Measurements from ENCODE around the gene DENND2A.

DENND2A gene

DNA sequence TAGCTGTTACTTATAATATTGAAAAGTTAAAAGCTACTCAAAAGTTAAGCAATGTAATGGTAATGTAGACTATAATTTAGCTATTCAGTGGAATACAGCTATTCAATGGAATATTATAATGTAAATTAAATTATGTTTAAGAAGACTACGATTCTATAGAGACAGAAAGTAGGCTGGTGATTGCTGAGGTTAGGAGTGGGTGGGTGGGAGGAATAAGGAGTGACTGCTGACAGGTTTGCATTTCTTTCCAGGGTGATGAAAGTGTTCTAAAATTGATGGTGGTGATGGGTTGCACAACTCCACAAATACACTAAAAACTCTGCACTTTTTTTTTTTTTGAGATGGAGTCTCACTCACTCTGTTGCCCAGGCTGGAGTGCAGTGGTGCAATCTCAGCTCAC, 21.4 kb downstream of the DENND2A start:
- no peak for DNase-seq (ENCODE audit: low read depth in 2 of 2)

GRCh38 chr7:140618306-140618705, 22.3 kb downstream of the DENND2A start:
- DNase-seq (ENCODE audit: low read depth in 2 of 2) = no peak

GRCh38 chr7:140617081-140617480, 23.5 kb downstream of the DENND2A start:
- no peak for DNase-seq (ENCODE audit: low read depth in 2 of 2)

- DNase-seq (ENCODE audit: low read depth in 2 of 2) = no peak
Measured at GRCh38 chr7:140616328-140616727, 24.3 kb downstream of the DENND2A start.

- DNase-seq (ENCODE audit: low read depth in 2 of 2) = no peak
Measured at GRCh38 chr7:140611641-140612040, 29.0 kb downstream of the DENND2A start.

DNA sequence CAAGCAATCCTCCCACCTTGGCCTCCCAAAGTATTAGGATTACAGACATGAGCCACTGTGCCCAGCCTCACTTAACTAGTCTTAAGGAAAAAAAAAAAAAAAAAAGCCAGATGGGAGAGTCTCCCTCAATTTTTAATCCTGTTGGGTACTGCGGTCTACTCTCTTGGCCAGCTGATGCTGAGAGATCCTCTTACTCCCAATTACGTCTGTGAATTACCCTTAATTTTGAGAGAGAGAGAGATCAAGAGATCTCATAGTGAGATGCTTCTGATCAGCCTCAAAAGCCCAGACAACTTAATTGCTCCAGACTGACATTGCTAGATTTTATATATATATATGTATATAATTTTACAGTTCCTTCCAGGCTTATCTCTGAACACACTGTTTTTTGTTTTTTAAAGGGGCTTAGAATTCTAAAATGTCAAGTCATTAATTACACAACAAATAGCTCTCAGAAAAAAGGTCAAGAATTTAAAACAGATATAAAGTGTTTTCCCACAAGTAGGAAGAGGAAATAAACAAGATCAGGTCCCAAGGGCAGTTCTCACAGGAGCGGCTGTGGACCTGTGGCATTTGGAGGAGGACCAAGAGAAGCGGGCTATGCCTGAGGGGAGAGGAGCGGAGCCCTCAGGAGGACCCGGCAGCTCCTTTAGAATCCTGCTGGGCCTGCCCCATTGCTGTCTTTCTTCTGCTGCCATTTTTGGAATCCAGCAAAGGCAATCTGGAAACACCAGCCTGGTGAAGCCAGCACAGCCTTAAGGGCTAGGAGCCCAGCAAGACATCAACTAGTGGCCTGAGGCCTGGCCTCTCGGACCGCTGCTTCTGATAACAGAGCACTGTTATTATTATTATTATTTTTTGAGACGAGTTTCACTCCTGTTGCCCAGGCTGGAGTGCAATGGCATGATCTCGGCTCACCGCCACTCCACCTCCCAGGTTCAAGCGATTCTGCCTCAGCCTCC, 30.1 kb downstream of the DENND2A start:
- no peak for DNase-seq (ENCODE audit: low read depth in 2 of 2)

GRCh38 chr7:140609646-140610045, 31.0 kb downstream of the DENND2A start:
- DNase-seq (ENCODE audit: low read depth in 2 of 2) = no peak

DNA sequence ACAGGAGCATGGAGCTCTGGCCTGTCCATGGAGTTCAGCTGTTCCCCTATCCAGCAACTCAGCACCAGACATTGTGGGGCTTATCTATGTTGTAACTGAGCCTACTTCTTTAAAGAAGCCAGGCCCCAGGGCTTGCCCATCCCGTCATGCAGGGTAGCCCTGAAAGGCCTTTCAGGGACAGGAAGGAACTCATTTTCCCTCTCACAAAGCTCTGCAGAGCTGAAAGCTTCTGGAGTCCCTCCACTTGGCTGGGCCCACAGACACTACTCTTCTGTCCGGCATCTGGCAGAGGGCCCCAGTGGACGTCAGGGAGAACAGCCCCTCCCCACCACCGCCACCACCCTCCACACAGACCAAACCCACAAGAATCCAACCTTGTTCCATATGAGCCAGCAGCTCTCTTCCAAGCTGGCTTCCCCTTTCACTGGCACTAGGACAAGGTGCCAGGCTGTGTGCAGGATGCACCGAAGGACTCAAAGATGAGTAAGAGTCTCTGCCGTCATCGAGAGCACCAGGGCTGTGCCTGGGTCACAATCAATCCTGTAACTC, 33.1 kb downstream of the DENND2A start:
- no peak for DNase-seq (ENCODE audit: low read depth in 2 of 2)

GRCh38 chr7:140605337-140605736, 35.3 kb downstream of the DENND2A start:
- no peak for DNase-seq (ENCODE audit: low read depth in 2 of 2)

GRCh38 chr7:140604760-140605159, 35.9 kb downstream of the DENND2A start:
- no peak for DNase-seq (ENCODE audit: low read depth in 2 of 2)

- no peak for DNase-seq (ENCODE audit: low read depth in 2 of 2)
Measured at GRCh38 chr7:140604076-140604475, 36.5 kb downstream of the DENND2A start.

GRCh38 chr7:140601566-140602174, 38.9 kb downstream of the DENND2A start:
- no peak for DNase-seq (ENCODE audit: low read depth in 2 of 2)

- no peak for DNase-seq (ENCODE audit: low read depth in 2 of 2)
Measured at GRCh38 chr7:140600341-140600740, 40.3 kb downstream of the DENND2A start.

DNA sequence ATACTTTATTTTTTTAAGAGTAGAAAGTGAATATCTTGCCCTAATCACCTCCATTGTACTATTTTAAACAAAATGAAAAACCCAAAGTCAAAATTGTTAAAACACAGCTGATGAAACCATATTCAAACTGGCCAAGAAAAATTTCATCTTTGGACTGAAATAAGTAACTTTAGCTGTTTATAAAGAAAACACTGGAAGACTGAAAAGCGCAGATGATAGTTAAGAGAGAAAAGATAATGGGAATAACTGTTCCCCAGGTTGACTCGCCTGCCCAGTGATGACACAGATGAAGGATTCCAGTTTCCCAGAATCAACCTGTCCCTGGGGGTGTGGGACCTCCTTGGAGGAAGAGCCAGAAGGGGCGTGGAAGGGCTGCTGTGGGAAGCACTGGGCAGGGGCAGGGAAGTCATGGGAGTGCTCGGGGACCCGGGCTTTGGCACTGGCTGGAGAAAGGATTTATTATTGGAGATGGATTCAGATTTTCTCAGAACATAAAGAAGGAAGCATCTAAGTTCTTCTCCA, 43.1 kb downstream of the DENND2A start:
- DNase-seq (ENCODE audit: low read depth in 2 of 2) = no peak

- DNase-seq (ENCODE audit: low read depth in 2 of 2) = no peak
Measured at GRCh38 chr7:140596519-140597427, 43.8 kb downstream of the DENND2A start.

DNA sequence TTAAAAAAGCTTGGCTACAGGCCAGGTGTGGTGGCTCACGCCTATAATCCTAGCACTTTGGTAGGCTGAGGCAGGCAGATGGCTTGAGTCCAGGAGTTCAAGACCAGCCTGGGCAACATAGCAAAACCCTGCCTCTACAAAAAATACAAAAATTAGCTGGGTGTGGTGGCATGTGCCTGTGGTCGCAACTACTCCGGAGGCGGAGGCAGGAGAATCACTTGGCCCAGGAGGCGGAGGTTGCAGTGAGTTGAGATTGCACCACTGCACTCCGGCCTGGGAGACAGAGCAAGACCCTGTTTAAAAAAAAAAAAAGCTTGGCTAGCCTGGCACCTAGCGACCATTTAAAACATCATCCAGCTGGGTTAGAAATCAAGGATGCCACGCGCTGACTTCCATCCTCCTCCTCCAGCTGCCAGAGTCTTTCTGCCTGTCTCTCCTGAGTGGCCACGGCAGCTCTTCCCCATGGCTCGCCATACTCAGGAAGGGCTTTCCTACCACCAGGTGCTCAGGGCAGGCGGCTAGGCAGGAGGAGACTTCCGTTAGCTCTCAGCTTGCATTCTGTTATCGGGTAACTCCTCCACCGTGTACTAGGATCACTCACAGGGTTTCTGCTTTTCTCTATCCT, 45.0 kb downstream of the DENND2A start:
- DNase-seq (ENCODE audit: low read depth in 2 of 2) = no peak

DNA sequence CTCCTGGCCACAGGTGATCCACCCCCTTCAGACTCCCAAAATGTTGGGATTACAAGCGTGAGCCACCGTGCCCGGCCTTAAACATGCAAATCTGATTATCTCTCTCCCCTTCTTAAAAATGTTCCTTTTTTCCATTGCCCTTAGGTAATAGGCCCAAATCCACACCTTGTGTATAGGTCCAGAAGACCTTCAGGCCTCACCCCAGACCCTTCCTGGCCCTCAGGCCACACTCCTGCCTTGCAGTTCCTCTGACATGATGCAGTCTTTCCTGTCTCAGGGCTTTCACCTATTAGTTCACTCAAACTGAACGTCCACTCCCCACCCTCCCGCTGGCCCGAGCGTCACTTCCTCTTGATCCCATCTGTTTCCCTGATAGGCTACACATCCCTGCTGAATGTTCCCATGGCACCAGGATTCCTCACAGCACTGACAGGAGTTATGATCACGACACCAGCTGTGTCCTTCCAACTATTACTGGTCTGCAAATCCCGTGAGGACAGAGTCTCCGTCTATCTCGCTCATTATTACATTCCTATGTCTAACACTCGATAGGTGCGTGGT, 46.4 kb downstream of the DENND2A start:
- DNase-seq (ENCODE audit: low read depth in 2 of 2) = no peak

- no peak for DNase-seq (ENCODE audit: low read depth in 2 of 2)
Measured at GRCh38 chr7:140593672-140593982, 47.0 kb downstream of the DENND2A start.

- DNase-seq (ENCODE audit: low read depth in 2 of 2) = no peak
Measured at GRCh38 chr7:140592964-140593671, 47.5 kb downstream of the DENND2A start.

GRCh38 chr7:140591180-140591902, 49.3 kb downstream of the DENND2A start:
- no peak for DNase-seq (ENCODE audit: low read depth in 2 of 2)
